A673 (cell line): ENCODE results near the gene USP10.

ENCODE experiments used
- CTCF ChIP-seq: fragments of 300-800, 200-600 bp; sonication (generic); conservative IDR thresholded peaks from 2 replicates; pipeline ENCODE4 v1.5.1; 2017; ENCODE audit warnings: low read depth, mild to moderate bottlenecking, antibody characterized with exemption, low read length, moderate library complexity, mixed read lengths
- EZH2 ChIP-seq: fragments of 200-600 bp; sonication (generic); IDR thresholded peaks from 2 replicates; pipeline ENCODE4 v1.6.1; 2017; ENCODE audit warnings: borderline replicate concordance, low read depth, mild to moderate bottlenecking, mixed read lengths, antibody characterized with exemption, low read length; ENCODE audit not compliant: poor library complexity, severe bottlenecking

GRCh38 chr16:84683691-84684591 is 15.9 kb upstream of the USP10 start:
- TF ChIP-seq CTCF, result no peak
- no peak for TF ChIP-seq EZH2
